Adipocyte (in vitro differentiated cells): ENCODE data around the gene CUL1.

Experiments
- DNase-seq: peaks from one replicate; pipeline ENCODE4 v3.0.0-alpha.2; 2015; ENCODE audit warnings: low read depth
- H3K27me3 ChIP-seq: replicated peaks from 2 replicates; pipeline ENCODE4 v1.7.0; 2013; ENCODE audit warnings: mild to moderate bottlenecking, low read length, moderate library complexity; ENCODE audit not compliant: control insufficient read depth, insufficient read depth
- H3K36me3 ChIP-seq: 2 replicates; pipeline ENCODE4 v1.7.0; 2013; ENCODE audit warnings: low read length, mild to moderate bottlenecking, moderate library complexity; ENCODE audit not compliant: control insufficient read depth, insufficient read depth, severe bottlenecking
- H3K4me1 ChIP-seq: 2 replicates; pipeline ENCODE4 v1.7.0; 2013; ENCODE audit warnings: mild to moderate bottlenecking, low read length, moderate library complexity; ENCODE audit not compliant: control insufficient read depth, insufficient read depth
- H3K4me3 ChIP-seq: 2 replicates; pipeline ENCODE4 v1.7.0; 2013; ENCODE audit warnings: mild to moderate bottlenecking, low read length, moderate library complexity
- H3K9ac ChIP-seq: 2 replicates; pipeline ENCODE4 v1.7.0; 2013; ENCODE audit warnings: mild to moderate bottlenecking, low read length, moderate library complexity
- H3K9me3 ChIP-seq: 2 replicates; pipeline ENCODE4 v1.7.0; 2013; ENCODE audit warnings: mild to moderate bottlenecking, low read length, moderate library complexity; ENCODE audit not compliant: control insufficient read depth

Gene CUL1

DNA sequence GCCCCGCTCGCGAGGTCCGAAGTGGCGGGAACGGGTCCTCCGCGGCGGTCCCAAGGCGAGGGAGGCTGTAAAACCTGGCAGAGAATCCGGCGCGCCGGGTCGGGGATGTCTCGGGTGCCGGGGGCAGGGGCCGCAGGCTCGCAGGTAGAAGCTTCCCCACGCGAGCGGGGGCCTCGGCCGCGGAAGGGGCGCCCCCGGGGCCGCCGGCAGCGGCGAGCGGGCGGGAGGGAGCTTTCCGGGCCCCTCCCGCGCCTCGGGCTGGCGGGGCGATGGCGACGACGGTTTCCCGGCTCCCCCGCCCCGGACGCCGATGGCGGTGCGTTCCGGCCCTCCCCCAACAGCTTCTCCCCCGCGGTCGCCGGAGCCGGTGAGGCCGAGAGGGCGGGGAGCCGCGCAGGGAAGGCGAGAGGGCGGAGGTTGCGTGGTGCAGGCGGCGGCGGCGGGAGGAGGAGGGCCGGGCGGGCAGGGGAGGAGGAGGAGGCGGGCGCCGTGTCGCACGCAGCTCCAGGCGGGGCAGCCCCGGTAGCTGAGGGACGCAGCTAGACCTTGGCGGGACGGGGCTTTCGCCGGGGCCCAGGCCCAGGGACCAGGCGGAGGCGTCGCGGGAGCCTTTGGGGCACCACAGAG is at the start of gene CUL1:
TSS of gene CUL1 (plus strand) at position 507 of the 627 bp plus-strand sequence. CDS start 31,220 bp downstream, outside the sequence.
- DNase-seq: peak; percentile 88
- H3K36me3 ChIP-seq: no peaks in the 10 kb centered on the region
- H3K27me3 ChIP-seq: no peaks in the 10 kb centered on the region
- no peaks in the 10 kb centered on the region for H3K9me3 ChIP-seq
- peak within 1 kb of the TSS; percentile 90 for H3K4me3 ChIP-seq
- peak within 1 kb of the TSS; percentile 98 for H3K9ac ChIP-seq
- H3K4me1 ChIP-seq: peaks cover 33% of the 10 kb centered on the region

DNA sequence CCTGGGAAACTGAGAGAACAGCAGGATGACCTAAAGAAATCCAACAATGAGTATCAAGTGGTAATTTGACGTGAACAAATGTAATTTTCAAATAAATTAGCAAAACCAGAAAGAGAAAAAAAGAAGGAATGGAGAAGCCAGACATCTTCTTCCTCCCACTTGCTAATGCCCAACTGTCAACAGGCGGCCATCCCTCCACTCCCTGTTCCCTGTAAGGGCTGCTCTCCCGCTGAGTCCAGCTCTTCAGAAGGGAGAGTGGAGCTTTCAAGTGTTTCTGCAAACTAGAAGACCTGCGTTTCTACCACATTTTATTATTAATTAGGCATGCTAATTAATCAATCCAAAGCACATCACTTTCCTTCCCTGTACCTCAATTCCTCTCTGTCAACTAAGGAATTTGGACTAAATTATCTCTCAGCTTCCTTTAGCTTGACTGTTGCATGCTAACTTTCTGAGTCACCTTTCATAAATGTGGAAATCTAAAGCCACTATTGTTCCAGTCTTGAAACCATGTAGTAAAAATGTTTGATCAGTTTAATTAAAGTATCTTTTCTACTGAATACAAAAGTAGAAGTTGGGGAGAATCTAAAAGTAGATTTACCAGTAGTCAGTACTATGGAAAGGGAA is 48.4 kb upstream of the CUL1 start:
- H3K9me3 ChIP-seq: no peaks in the 10 kb centered on the region
- peaks cover 5% of the 10 kb centered on the region for H3K4me1 ChIP-seq
- peaks cover 6% of the 10 kb centered on the region for H3K27me3 ChIP-seq
- no peak overlapping the region for H3K9ac ChIP-seq
- H3K36me3 ChIP-seq: no peaks in the 10 kb centered on the region
- DNase-seq: peak; percentile 52
- no peak overlapping the region for H3K4me3 ChIP-seq

DNA sequence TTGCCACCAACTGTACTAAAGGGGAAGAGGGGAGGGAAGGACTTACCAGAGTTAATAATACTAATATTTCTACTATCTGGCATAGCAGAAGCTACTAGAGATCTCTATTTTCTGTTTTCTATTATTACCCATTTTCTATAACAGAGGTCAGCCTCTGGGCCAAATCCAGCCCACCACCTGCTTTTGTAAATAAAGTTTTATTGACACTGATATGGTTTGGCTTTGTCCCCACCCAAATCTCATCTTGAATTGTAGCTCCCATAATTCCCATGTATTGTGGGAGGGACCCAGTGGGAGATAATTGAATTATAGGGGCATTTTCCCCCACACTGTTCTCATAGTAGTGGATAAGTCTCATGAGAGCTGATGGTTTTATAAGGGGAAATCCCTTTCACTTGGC is 45.9 kb upstream of the CUL1 start:
- Histone ChIP-seq H3K4me3 (no peak overlapping the region), H3K9ac (no peak overlapping the region), H3K4me1 (peaks cover 5% of the 10 kb centered on the region), H3K9me3 (no peaks in the 10 kb centered on the region), H3K36me3 (no peaks in the 10 kb centered on the region), H3K27me3 (no peaks in the 10 kb centered on the region)
- no peak for DNase-seq

GRCh38 chr7:148657929-148658328 is 40.8 kb upstream of the CUL1 start:
- Histone ChIP-seq H3K9me3 (no peaks in the 10 kb centered on the region), H3K9ac (no peak overlapping the region), H3K4me1 (no peaks in the 10 kb centered on the region), H3K4me3 (no peak overlapping the region), H3K27me3 (no peaks in the 10 kb centered on the region), H3K36me3 (no peaks in the 10 kb centered on the region)
- DNase-seq: no peak

DNA sequence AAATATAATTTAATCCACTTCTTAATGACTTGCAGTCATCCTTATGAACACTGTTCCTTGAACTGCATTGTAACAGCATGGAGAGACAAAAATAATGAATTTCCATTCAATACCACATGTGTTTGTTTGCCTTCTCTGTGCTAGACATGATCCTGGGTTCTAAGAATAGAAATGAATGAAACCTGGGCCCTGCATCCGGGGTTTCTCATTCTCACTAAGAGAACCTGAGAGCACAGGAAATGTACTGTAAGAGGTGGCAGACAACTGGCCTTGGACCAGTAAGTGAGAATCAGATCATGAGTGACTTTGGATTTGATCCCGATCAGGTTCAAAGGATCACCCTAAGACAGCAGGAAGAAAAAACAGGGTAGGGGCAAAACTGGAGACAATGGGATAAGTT is 37.2 kb upstream of the CUL1 start:
- H3K36me3 ChIP-seq: no peaks in the 10 kb centered on the region
- no peak overlapping the region for H3K4me3 ChIP-seq
- H3K9me3 ChIP-seq: no peaks in the 10 kb centered on the region
- no peaks in the 10 kb centered on the region for H3K27me3 ChIP-seq
- no peak overlapping the region for H3K9ac ChIP-seq
- H3K4me1 ChIP-seq: peaks cover 10% of the 10 kb centered on the region
- DNase-seq: no peak

GRCh38 chr7:148662646-148663045 is 36.1 kb upstream of the CUL1 start:
- DNase-seq: no peak
- Histone ChIP-seq H3K27me3 (no peaks in the 10 kb centered on the region), H3K4me1 (peaks cover 10% of the 10 kb centered on the region)

GRCh38 chr7:148664324-148664723 is 34.4 kb upstream of the CUL1 start:
- H3K36me3 ChIP-seq: no peaks in the 10 kb centered on the region
- no peak overlapping the region for H3K9ac ChIP-seq
- H3K4me3 ChIP-seq: peak overlapping the region; percentile 33
- no peaks in the 10 kb centered on the region for H3K27me3 ChIP-seq
- peak; percentile 5 for DNase-seq
- no peaks in the 10 kb centered on the region for H3K9me3 ChIP-seq
- H3K4me1 ChIP-seq: peaks cover 10% of the 10 kb centered on the region

More at GRCh38 chr7:148662646-148663045, 36.1 kb upstream of the CUL1 start:
- Histone ChIP-seq H3K9me3 (no peaks in the 10 kb centered on the region), H3K36me3 (no peaks in the 10 kb centered on the region), H3K9ac (no peak overlapping the region), H3K4me3 (no peak overlapping the region)

GRCh38 chr7:148665221-148665620 is 33.5 kb upstream of the CUL1 start:
- H3K9me3 ChIP-seq: no peaks in the 10 kb centered on the region
- H3K4me3 ChIP-seq: no peak overlapping the region
- H3K9ac ChIP-seq: no peak overlapping the region
- H3K27me3 ChIP-seq: no peaks in the 10 kb centered on the region
- peaks cover 10% of the 10 kb centered on the region for H3K4me1 ChIP-seq
- no peak for DNase-seq
- H3K36me3 ChIP-seq: no peaks in the 10 kb centered on the region

GRCh38 chr7:148669927-148670326 is 28.8 kb upstream of the CUL1 start:
- Histone ChIP-seq H3K27me3 (no peaks in the 10 kb centered on the region), H3K4me1 (no peaks in the 10 kb centered on the region), H3K9me3 (peaks cover under 1% of the 10 kb centered on the region), H3K9ac (no peak overlapping the region), H3K36me3 (no peaks in the 10 kb centered on the region), H3K4me3 (no peak overlapping the region)
- no peak for DNase-seq

GRCh38 chr7:148670374-148670773 is 28.3 kb upstream of the CUL1 start:
- Histone ChIP-seq H3K4me1 (no peaks in the 10 kb centered on the region), H3K36me3 (no peaks in the 10 kb centered on the region), H3K9me3 (peaks cover 5% of the 10 kb centered on the region), H3K4me3 (no peak overlapping the region), H3K27me3 (peaks cover 2% of the 10 kb centered on the region), H3K9ac (no peak overlapping the region)
- peak; percentile 1 for DNase-seq

GRCh38 chr7:148670807-148671206 is 27.9 kb upstream of the CUL1 start:
- H3K36me3 ChIP-seq: no peaks in the 10 kb centered on the region
- H3K9ac ChIP-seq: no peak overlapping the region
- peaks cover 6% of the 10 kb centered on the region for H3K9me3 ChIP-seq
- no peak overlapping the region for H3K4me3 ChIP-seq
- peaks cover 4% of the 10 kb centered on the region for H3K27me3 ChIP-seq
- no peaks in the 10 kb centered on the region for H3K4me1 ChIP-seq
- DNase-seq: no peak
